Activated T-helper 2 cell treated with anti-CD3 and anti-CD28 coated beads, Interferon-gamma antibody, Interleukin-2, Interleukin-4, amounts not matched to agents 10 μg/mL and 5 μg/mL and 100 μg/mL, durations not matched to agents 14 hours and 24 hours and 36 hours (primary cell): ENCODE data around the gene KEL. TPM values are rescaled to one million over a fixed set of nuclear protein-coding genes. Genes with fewer than 3 reads are reported as not detected.

Experiments used
- DNase-seq: peaks from one replicate; pipeline ENCODE4 v3.0.0; 2021; ENCODE audit warnings: low spot score
- H3K27ac Mint-ChIP-seq: one replicate; pipeline ENCODE4 v1.8.0; 2021; ENCODE audit warnings: mixed read lengths
- H3K27me3 Mint-ChIP-seq: one replicate; pipeline ENCODE4 v1.8.0; 2021; ENCODE audit warnings: low read depth, mixed read lengths
- H3K36me3 Mint-ChIP-seq: one replicate; pipeline ENCODE4 v1.8.0; 2021; ENCODE audit warnings: low read depth, mixed read lengths
- H3K4me1 Mint-ChIP-seq: one replicate; pipeline ENCODE4 v1.8.0; 2021; ENCODE audit warnings: low read depth, mixed read lengths
- H3K4me3 Mint-ChIP-seq: one replicate; pipeline ENCODE4 v1.8.0; 2021; ENCODE audit warnings: low read depth, mild to moderate bottlenecking, moderate library complexity, mixed read lengths
- H3K9me3 Mint-ChIP-seq: one replicate; pipeline ENCODE4 v1.8.0; 2021; ENCODE audit warnings: mixed read lengths
- intact Hi-C: fragments of 100-400 bp; cut with micrococcal nuclease; formaldehyde crosslinking; loops from one replicate; pipeline ENCODE4 v1.15.1; 2023
- total RNA-seq: library from RNA; stranded (reverse); gene quantifications from 2 replicates; pipeline ENCODE4 v1.2.3, GENCODE V29; 2022

Gene KEL
- total RNA-seq, 1 donor from 2014 or later, result 0.96 TPM

- intact Hi-C loops, result no loop called here
These were observed 45.7 kb downstream of the KEL start for GRCh38 chr7:142916508-142916907.

DNA sequence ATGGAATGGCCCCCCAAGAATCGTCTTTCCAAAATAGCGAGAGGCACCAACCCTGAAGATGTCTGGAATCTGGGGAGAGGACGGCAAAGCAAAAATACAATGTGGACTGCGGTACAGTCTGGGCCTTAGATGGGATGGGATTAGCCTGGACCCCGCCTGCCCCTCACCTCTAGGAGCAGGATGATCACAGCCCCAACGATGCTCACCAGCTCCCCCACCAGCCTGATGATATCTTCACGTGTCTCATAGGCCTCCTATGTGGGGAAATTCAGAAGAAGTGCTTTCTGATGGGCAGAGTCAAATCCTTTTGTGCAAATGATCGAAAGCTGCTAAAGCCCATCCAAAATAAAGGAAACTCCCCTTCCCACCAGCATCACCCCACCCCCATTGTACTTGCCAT is 46.8 kb downstream of the KEL start:
- no peaks in the 10 kb centered on the region for H3K4me1 Mint-ChIP-seq
- no peaks in the 10 kb centered on the region for H3K36me3 Mint-ChIP-seq
- intact Hi-C loops, result no loop called here
- no peaks in the 10 kb centered on the region for H3K9me3 Mint-ChIP-seq
- no peak overlapping the region for H3K27ac Mint-ChIP-seq
- DNase-seq, result no peak
- H3K4me3 Mint-ChIP-seq, result no peak overlapping the region
- peaks cover 17% of the 10 kb centered on the region for H3K27me3 Mint-ChIP-seq

More at GRCh38 chr7:142916508-142916907, 45.7 kb downstream of the KEL start:
- Mint-ChIP-seq H3K27ac (no peak overlapping the region), H3K27me3 (peaks cover 15% of the 10 kb centered on the region), H3K36me3 (no peaks in the 10 kb centered on the region), H3K4me3 (no peak overlapping the region), H3K4me1 (no peaks in the 10 kb centered on the region), H3K9me3 (no peaks in the 10 kb centered on the region)
- DNase-seq, result no peak

GRCh38 chr7:142914121-142914520 is 48.0 kb downstream of the KEL start:
- H3K4me1 Mint-ChIP-seq, result no peaks in the 10 kb centered on the region
- peaks cover 17% of the 10 kb centered on the region for H3K27me3 Mint-ChIP-seq
- H3K4me3 Mint-ChIP-seq, result no peak overlapping the region
- no peaks in the 10 kb centered on the region for H3K9me3 Mint-ChIP-seq
- no peak overlapping the region for H3K27ac Mint-ChIP-seq
- intact Hi-C loops, result no loop called here
- H3K36me3 Mint-ChIP-seq, result no peaks in the 10 kb centered on the region
- DNase-seq, result no peak

GRCh38 chr7:142913566-142913965 is 48.6 kb downstream of the KEL start:
- no peak for DNase-seq
- H3K27me3 Mint-ChIP-seq, result peaks cover 18% of the 10 kb centered on the region

GRCh38 chr7:142913051-142913450 is 49.1 kb downstream of the KEL start:
- no peak overlapping the region for H3K4me3 Mint-ChIP-seq
- H3K27ac Mint-ChIP-seq, result no peak overlapping the region
- H3K9me3 Mint-ChIP-seq, result no peaks in the 10 kb centered on the region
- H3K27me3 Mint-ChIP-seq, result peaks cover 14% of the 10 kb centered on the region
- no peaks in the 10 kb centered on the region for H3K4me1 Mint-ChIP-seq
- no peak for DNase-seq
- H3K36me3 Mint-ChIP-seq, result no peaks in the 10 kb centered on the region
- intact Hi-C loops, result no loop called here

More at GRCh38 chr7:142913566-142913965, 48.6 kb downstream of the KEL start:
- intact Hi-C loops, result no loop called here
- no peaks in the 10 kb centered on the region for H3K4me1 Mint-ChIP-seq
- H3K9me3 Mint-ChIP-seq, result no peaks in the 10 kb centered on the region
- no peak overlapping the region for H3K4me3 Mint-ChIP-seq
- H3K36me3 Mint-ChIP-seq, result no peaks in the 10 kb centered on the region
- H3K27ac Mint-ChIP-seq, result no peak overlapping the region

DNA sequence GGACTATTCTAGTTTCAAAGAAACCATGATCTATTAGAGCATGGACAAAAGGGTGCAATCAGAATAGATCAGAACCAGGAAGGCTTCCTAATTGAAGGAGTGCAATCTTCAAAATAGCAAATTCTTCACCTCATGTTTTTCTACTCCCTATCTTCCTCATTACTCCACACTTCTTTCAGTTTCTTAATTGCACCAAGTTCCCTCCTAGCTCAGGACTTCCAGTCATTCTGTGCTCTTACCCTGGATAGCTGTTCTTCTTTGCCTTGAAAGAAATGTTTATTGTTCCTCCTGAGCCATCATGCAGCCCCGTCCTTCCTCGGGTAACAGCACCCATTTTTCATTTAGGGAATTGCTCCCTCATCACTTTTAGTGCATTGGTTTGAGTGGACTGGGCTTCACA is 51.7 kb downstream of the KEL start:
- Mint-ChIP-seq H3K36me3 (no peaks in the 10 kb centered on the region), H3K27me3 (peaks cover 10% of the 10 kb centered on the region), H3K9me3 (peaks cover 4% of the 10 kb centered on the region), H3K4me1 (no peaks in the 10 kb centered on the region), H3K27ac (no peak overlapping the region), H3K4me3 (no peak overlapping the region)
- no peak for DNase-seq
- intact Hi-C loops, result no loop called here

- DNase-seq, result no peak
- Mint-ChIP-seq H3K4me3 (no peak overlapping the region), H3K27ac (no peak overlapping the region), H3K9me3 (peaks cover 4% of the 10 kb centered on the region), H3K4me1 (no peaks in the 10 kb centered on the region), H3K36me3 (no peaks in the 10 kb centered on the region), H3K27me3 (peaks cover 10% of the 10 kb centered on the region)
- intact Hi-C loops, result no loop called here
These were observed 52.1 kb downstream of the KEL start for GRCh38 chr7:142910031-142910433.

- DNase-seq, result no peak
- intact Hi-C loops, result no loop called here
- Mint-ChIP-seq H3K9me3 (peaks cover 4% of the 10 kb centered on the region), H3K36me3 (no peaks in the 10 kb centered on the region), H3K27ac (no peak overlapping the region), H3K4me3 (no peak overlapping the region), H3K27me3 (peaks cover 7% of the 10 kb centered on the region), H3K4me1 (no peaks in the 10 kb centered on the region)
These were observed 53.0 kb downstream of the KEL start for GRCh38 chr7:142908921-142909890.

GRCh38 chr7:142908290-142908689 is 53.9 kb downstream of the KEL start:
- intact Hi-C loops, result no loop called here
- no peaks in the 10 kb centered on the region for H3K36me3 Mint-ChIP-seq
- H3K9me3 Mint-ChIP-seq, result peaks cover 4% of the 10 kb centered on the region
- no peak overlapping the region for H3K27ac Mint-ChIP-seq
- H3K4me3 Mint-ChIP-seq, result no peak overlapping the region
- H3K27me3 Mint-ChIP-seq, result peaks cover 5% of the 10 kb centered on the region
- H3K4me1 Mint-ChIP-seq, result no peaks in the 10 kb centered on the region
- no peak for DNase-seq

DNA sequence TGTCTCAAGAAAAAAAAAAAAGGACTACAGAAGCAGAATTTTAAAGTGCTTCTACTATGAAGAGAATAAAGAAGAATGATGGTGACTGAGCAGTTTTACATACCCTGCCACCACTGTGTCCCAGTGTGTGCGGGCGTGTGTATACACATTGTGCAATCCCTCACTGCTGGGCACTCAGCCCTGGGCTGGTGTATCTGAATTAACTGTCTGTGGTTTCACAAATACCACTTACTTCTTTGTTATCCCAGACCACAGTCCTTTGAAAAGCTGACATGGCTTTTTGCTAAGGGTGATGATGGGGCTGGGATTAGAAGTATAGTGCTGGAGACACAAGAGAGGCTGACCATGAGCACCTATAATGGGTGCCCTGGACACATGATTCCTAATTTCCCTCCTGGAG is 55.5 kb downstream of the KEL start:
- no peaks in the 10 kb centered on the region for H3K36me3 Mint-ChIP-seq
- H3K4me3 Mint-ChIP-seq, result no peak overlapping the region
- H3K27ac Mint-ChIP-seq, result no peak overlapping the region
- no peaks in the 10 kb centered on the region for H3K4me1 Mint-ChIP-seq
- no peak for DNase-seq
- H3K27me3 Mint-ChIP-seq, result peaks cover 7% of the 10 kb centered on the region
- H3K9me3 Mint-ChIP-seq, result peaks cover 4% of the 10 kb centered on the region
- intact Hi-C loops, result no loop called here

- Mint-ChIP-seq H3K9me3 (peaks cover 4% of the 10 kb centered on the region), H3K4me3 (no peak overlapping the region), H3K27ac (no peak overlapping the region), H3K4me1 (no peaks in the 10 kb centered on the region), H3K27me3 (peaks cover 4% of the 10 kb centered on the region), H3K36me3 (no peaks in the 10 kb centered on the region)
- DNase-seq, result no peak
- intact Hi-C loops, result no loop called here
These were observed 56.4 kb downstream of the KEL start for GRCh38 chr7:142905759-142906158.

- Mint-ChIP-seq H3K4me1 (no peaks in the 10 kb centered on the region), H3K9me3 (peaks cover 4% of the 10 kb centered on the region), H3K27ac (no peak overlapping the region), H3K27me3 (peaks cover 7% of the 10 kb centered on the region), H3K4me3 (no peak overlapping the region), H3K36me3 (no peaks in the 10 kb centered on the region)
- intact Hi-C loops, result no loop called here
- no peak for DNase-seq
These were observed 58.0 kb downstream of the KEL start for GRCh38 chr7:142904128-142904527.

- Mint-ChIP-seq H3K27ac (no peak overlapping the region), H3K36me3 (no peaks in the 10 kb centered on the region), H3K27me3 (peaks cover 7% of the 10 kb centered on the region), H3K4me1 (no peaks in the 10 kb centered on the region), H3K9me3 (peaks cover 4% of the 10 kb centered on the region), H3K4me3 (no peak overlapping the region)
- intact Hi-C loops, result no loop called here
- DNase-seq, result no peak
These were observed 60.5 kb downstream of the KEL start for GRCh38 chr7:142901426-142902259.
